ENCODE results near the gene YY1. TPM values are rescaled to one million over a fixed set of nuclear protein-coding genes. Genes with fewer than 3 reads are reported as not detected.

Gene YY1
- total RNA-seq, 1 experiment from 2014 or later, result 83.1 TPM

- ChIA-PET CTCF (interaction anchor here (0.6 to 2.0 kb wide), 11 partner anchors 9 to 1174 kb away, joined by 3 to 12 read pairs (median 4); partner anchors contain the start of gene SLC25A47), POLR2A (no interaction called here)
- ATAC-seq (no peak), DNase-seq (ENCODE audit: low spot score) (no peak)
- peaks cover 31% of the 10 kb centered on the region for H3K36me3 Mint-ChIP-seq
- TF ChIP-seq FOXP1 (CRISPR knock-in tag; IDR thresholded peaks at IDR 0.05; ENCODE audit: borderline replicate concordance) (no peak), NR2C2 (CRISPR knock-in tag; IDR thresholded peaks at IDR 0.05) (no peak), ZNF416 (CRISPR knock-in tag; IDR thresholded peaks at IDR 0.05) (no peak), NR3C1 (CRISPR knock-in tag; conservative IDR thresholded peaks at IDR 0.05; ENCODE audit: low read depth) (no peak), ZNF121 (CRISPR knock-in tag; IDR thresholded peaks at IDR 0.05) (no peak), CREM (CRISPR knock-in tag; IDR thresholded peaks at IDR 0.05) (no peak), TP53 (CRISPR knock-in tag; IDR thresholded peaks at IDR 0.05) (no peak), ZNF671 (CRISPR knock-in tag; IDR thresholded peaks at IDR 0.05) (no peak), PRRX2 (CRISPR knock-in tag; IDR thresholded peaks at IDR 0.05) (no peak)
- TF ChIP-seq, protein P1, sequence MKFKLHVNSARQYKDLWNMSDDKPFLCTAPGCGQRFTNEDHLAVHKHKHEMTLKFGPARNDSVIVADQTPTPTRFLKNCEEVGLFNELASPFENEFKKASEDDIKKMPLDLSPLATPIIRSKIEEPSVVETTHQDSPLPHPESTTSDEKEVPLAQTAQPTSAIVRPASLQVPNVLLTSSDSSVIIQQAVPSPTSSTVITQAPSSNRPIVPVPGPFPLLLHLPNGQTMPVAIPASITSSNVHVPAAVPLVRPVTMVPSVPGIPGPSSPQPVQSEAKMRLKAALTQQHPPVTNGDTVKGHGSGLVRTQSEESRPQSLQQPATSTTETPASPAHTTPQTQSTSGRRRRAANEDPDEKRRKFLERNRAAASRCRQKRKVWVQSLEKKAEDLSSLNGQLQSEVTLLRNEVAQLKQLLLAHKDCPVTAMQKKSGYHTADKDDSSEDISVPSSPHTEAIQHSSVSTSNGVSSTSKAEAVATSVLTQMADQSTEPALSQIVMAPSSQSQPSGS (CRISPR knock-in tag; IDR thresholded peaks at IDR 0.05; ENCODE audit: borderline replicate concordance, low read depth), result no peak
- TF ChIP-seq, protein P2, sequence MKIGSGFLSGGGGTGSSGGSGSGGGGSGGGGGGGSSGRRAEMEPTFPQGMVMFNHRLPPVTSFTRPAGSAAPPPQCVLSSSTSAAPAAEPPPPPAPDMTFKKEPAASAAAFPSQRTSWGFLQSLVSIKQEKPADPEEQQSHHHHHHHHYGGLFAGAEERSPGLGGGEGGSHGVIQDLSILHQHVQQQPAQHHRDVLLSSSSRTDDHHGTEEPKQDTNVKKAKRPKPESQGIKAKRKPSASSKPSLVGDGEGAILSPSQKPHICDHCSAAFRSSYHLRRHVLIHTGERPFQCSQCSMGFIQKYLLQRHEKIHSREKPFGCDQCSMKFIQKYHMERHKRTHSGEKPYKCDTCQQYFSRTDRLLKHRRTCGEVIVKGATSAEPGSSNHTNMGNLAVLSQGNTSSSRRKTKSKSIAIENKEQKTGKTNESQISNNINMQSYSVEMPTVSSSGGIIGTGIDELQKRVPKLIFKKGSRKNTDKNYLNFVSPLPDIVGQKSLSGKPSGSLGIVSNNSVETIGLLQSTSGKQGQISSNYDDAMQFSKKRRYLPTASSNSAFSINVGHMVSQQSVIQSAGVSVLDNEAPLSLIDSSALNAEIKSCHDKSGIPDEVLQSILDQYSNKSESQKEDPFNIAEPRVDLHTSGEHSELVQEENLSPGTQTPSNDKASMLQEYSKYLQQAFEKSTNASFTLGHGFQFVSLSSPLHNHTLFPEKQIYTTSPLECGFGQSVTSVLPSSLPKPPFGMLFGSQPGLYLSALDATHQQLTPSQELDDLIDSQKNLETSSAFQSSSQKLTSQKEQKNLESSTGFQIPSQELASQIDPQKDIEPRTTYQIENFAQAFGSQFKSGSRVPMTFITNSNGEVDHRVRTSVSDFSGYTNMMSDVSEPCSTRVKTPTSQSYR (CRISPR knock-in tag; IDR thresholded peaks at IDR 0.05), result no peak
- TF ChIP-seq, protein P3, sequence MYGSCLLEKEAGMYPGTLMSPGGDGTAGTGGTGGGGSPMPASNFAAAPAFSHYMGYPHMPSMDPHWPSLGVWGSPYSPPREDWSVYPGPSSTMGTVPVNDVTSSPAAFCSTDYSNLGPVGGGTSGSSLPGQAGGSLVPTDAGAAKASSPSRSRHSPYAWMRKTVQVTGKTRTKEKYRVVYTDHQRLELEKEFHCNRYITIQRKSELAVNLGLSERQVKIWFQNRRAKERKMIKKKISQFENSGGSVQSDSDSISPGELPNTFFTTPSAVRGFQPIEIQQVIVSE (CRISPR knock-in tag; IDR thresholded peaks at IDR 0.05; ENCODE audit: borderline replicate concordance), result no peak
- TF ChIP-seq, protein P4, sequence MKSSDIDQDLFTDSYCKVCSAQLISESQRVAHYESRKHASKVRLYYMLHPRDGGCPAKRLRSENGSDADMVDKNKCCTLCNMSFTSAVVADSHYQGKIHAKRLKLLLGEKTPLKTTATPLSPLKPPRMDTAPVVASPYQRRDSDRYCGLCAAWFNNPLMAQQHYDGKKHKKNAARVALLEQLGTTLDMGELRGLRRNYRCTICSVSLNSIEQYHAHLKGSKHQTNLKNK (CRISPR knock-in tag; IDR thresholded peaks at IDR 0.05), result no peak
- H3K9me3 Mint-ChIP-seq, result no peaks in the 10 kb centered on the region
- peaks cover 23% of the 10 kb centered on the region for H3K4me1 Mint-ChIP-seq
- no peak overlapping the region for H3K4me3 Mint-ChIP-seq
- H3K27ac Mint-ChIP-seq, result no peak overlapping the region
- H3K27me3 Mint-ChIP-seq (ENCODE audit: low read depth), result peaks cover 4% of the 10 kb centered on the region
These were observed 63.7 kb downstream of the YY1 start for GRCh38 chr14:100302616-100303015.

DNA sequence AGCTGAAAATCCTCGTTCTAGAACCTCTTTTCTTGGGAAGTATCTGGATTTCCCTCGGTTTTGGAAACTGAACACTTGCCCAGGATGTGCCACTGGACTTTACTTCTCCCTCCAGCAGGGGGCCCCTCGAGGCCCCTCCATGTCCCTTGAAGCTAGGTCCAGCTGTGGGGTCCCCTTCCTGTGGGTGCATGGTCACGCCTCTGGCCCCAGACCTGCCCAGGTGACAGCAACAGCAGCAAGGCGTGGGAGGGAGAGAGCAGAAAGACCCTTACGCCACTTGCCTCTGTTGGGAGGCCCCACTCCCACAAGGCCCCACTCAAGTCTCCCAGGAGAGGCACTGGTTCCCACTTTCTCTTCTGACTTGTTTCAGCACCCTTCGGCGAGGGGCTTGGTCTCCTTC, 64.2 kb downstream of the YY1 start:
- Mint-ChIP-seq H3K4me1 (peaks cover 29% of the 10 kb centered on the region), H3K36me3 (peaks cover 27% of the 10 kb centered on the region), H3K4me3 (no peak overlapping the region), H3K27ac (no peak overlapping the region), H3K27me3 (ENCODE audit: low read depth) (peaks cover 6% of the 10 kb centered on the region), H3K9me3 (no peaks in the 10 kb centered on the region)
- ATAC-seq (no peak), DNase-seq (ENCODE audit: low spot score) (no peak)
- TF ChIP-seq RELA (CRISPR knock-in tag; IDR thresholded peaks at IDR 0.05; ENCODE audit: borderline replicate concordance) (no peak), JUN (CRISPR knock-in tag; IDR thresholded peaks at IDR 0.05) (no peak), CTCF (IDR thresholded peaks at IDR 0.05) (peak; percentile 59), ZNF219 (CRISPR knock-in tag; IDR thresholded peaks at IDR 0.05; ENCODE audit: borderline replicate concordance) (no peak), ZNF416 (CRISPR knock-in tag; IDR thresholded peaks at IDR 0.05) (no peak), ZNF317 (CRISPR knock-in tag; IDR thresholded peaks at IDR 0.05; ENCODE audit: borderline replicate concordance, low read depth) (no peak)
- TF ChIP-seq, protein P5, sequence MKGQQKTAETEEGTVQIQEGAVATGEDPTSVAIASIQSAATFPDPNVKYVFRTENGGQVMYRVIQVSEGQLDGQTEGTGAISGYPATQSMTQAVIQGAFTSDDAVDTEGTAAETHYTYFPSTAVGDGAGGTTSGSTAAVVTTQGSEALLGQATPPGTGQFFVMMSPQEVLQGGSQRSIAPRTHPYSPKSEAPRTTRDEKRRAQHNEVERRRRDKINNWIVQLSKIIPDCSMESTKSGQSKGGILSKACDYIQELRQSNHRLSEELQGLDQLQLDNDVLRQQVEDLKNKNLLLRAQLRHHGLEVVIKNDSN (CRISPR knock-in tag; IDR thresholded peaks at IDR 0.05), result no peak
- ChIA-PET CTCF (interaction anchor here (0.6 to 2.0 kb wide), 13 partner anchors 10 to 1174 kb away, joined by 3 to 12 read pairs (median 4); partner anchors contain the start of gene SLC25A47), POLR2A (no interaction called here)
